HepG2 (cell line): ENCODE results near the gene ACOT8. TPM values are rescaled to one million over a fixed set of nuclear protein-coding genes. Genes with fewer than 3 reads are reported as not detected.

Source experiments
- CSRNP1 ChIP-seq: sonication (generic); formaldehyde crosslinking; IDR thresholded peaks from 2 replicates; pipeline ENCODE4 v1.8.1; 2023; ENCODE audit warnings: mild to moderate bottlenecking, missing genetic modification reagents
- DBP ChIP-seq: sonication (generic); formaldehyde crosslinking; IDR thresholded peaks from 2 replicates; pipeline ENCODE4 v1.4.0; 2020; ENCODE audit warnings: missing genetic modification reagents; ENCODE audit errors: not compliant biosample characterization
- FOSL1 ChIP-seq: sonication (generic); formaldehyde crosslinking; IDR thresholded peaks from 2 replicates; pipeline ENCODE4 v1.9.0; 2021; ENCODE audit warnings: missing genetic modification reagents, borderline replicate concordance
- GATA4 ChIP-seq: sonication (generic); IDR thresholded peaks from 2 replicates; pipeline ENCODE4 v1.6.1; 2016; ENCODE audit warnings: antibody characterized with exemption, low read depth, borderline replicate concordance
- HDAC2 ChIP-seq: sonication (generic); formaldehyde crosslinking; IDR thresholded peaks from 2 replicates; pipeline ENCODE4 v1.4.0; 2020; ENCODE audit warnings: missing genetic modification reagents
- HOXD1 ChIP-seq: sonication (generic); formaldehyde crosslinking; IDR thresholded peaks from 2 replicates; pipeline ENCODE4 v1.5.0; 2020; ENCODE audit warnings: missing genetic modification reagents
- IRF1 ChIP-seq: sonication (generic); formaldehyde crosslinking; IDR thresholded peaks from 2 replicates; pipeline ENCODE4 v1.4.0; 2020; ENCODE audit warnings: low read depth, mild to moderate bottlenecking, missing genetic modification reagents
- KAT2B ChIP-seq: fragments of 150-350 bp; IDR thresholded peaks from 2 replicates; pipeline ENCODE4 v1.6.1; 2014; ENCODE audit warnings: low read depth, low read length, borderline replicate concordance
- KDM1A ChIP-seq: IDR thresholded peaks from 2 replicates; pipeline ENCODE4 v1.6.1; 2016; ENCODE audit warnings: missing compliant biosample characterization
- MAFF ChIP-seq: IDR thresholded peaks from 2 replicates; pipeline ENCODE4 v1.6.1; 2011; ENCODE audit warnings: low read depth, low read length, improper control_type of control experiment
- PCBP2 ChIP-seq: fragments of 200-400 bp; formaldehyde crosslinking; optimal IDR thresholded peaks from 2 replicates; pipeline ENCODE3; 2018; ENCODE audit warnings: low read length, low read depth; ENCODE audit not compliant: poor library complexity, severe bottlenecking
- PTBP1 ChIP-seq: fragments of 200-400 bp; formaldehyde crosslinking; IDR thresholded peaks from 2 replicates; pipeline ENCODE4 v1.6.1; 2018; ENCODE audit warnings: low read length, low read depth; ENCODE audit not compliant: poor library complexity, severe bottlenecking
- REST ChIP-seq, 2 experiments: IDR thresholded peaks; 2 replicates each; pipeline ENCODE4 v1.6.1; 2011 to 2012; ENCODE audit warnings: low read length in 2 of 2, borderline replicate concordance in 1 of 2, low read depth in 1 of 2, mild to moderate bottlenecking in 1 of 2, moderate library complexity in 1 of 2
- REXO4 ChIP-seq: sonication (generic); formaldehyde crosslinking; IDR thresholded peaks from 2 replicates; pipeline ENCODE4 v1.8.0; 2022; ENCODE audit warnings: missing genetic modification reagents, mild to moderate bottlenecking, borderline replicate concordance
- TFDP1 ChIP-seq: IDR thresholded peaks from 2 replicates; pipeline ENCODE4 v1.6.1; 2016; ENCODE audit warnings: missing compliant biosample characterization, missing genetic modification reagents, borderline replicate concordance
- WIZ ChIP-seq: sonication (generic); formaldehyde crosslinking; IDR thresholded peaks from 2 replicates; pipeline ENCODE4 v1.5.1; 2020; ENCODE audit warnings: mild to moderate bottlenecking, missing genetic modification reagents
- XRCC5 ChIP-seq: fragments of 200-400 bp; formaldehyde crosslinking; optimal IDR thresholded peaks from 2 replicates; pipeline ENCODE3; 2017; ENCODE audit warnings: mild to moderate bottlenecking, low read length
- ZBTB7B ChIP-seq: sonication (generic); formaldehyde crosslinking; IDR thresholded peaks from 2 replicates; pipeline ENCODE4 v1.4.0; 2020; ENCODE audit warnings: missing genetic modification reagents
- ZNF317 ChIP-seq: sonication (generic); formaldehyde crosslinking; IDR thresholded peaks from 2 replicates; pipeline ENCODE4 v1.5.0; 2020; ENCODE audit warnings: mild to moderate bottlenecking, missing genetic modification reagents
- ZNF629 ChIP-seq: sonication (generic); formaldehyde crosslinking; conservative IDR thresholded peaks from 2 replicates; pipeline ENCODE4 v1.5.0; 2020; ENCODE audit warnings: missing genetic modification reagents
- ZSCAN12 ChIP-seq: sonication (generic); formaldehyde crosslinking; IDR thresholded peaks from 2 replicates; pipeline ENCODE4 v1.9.0; 2021; ENCODE audit warnings: mild to moderate bottlenecking, missing genetic modification reagents
- polyA plus RNA-seq, 8 experiments: library from polyadenylated mRNA; depleted of rRNA in 3 of 8; stranded (reverse) in 7 of 8; unstranded in 1 of 8; fragments of >200 nt; fragmentation: Illumina TruSeq in 4 of 8; extraction: Trizol in 4 of 8; gene quantifications; 2 replicates each; pipeline versions ENCODE4 v1.2.1 to v1.2.3, GENCODE V29; 2011 to 2016; ENCODE audit warnings: low read depth in 4 of 8, missing spikeins in 1 of 8, mixed read lengths in 1 of 8; ENCODE audit not compliant: insufficient read depth in 1 of 8
- total RNA-seq, 5 experiments: library from RNA; depleted of rRNA; stranded (reverse); fragments of >200 nt; fragmentation: Illumina TruSeq; extraction: Trizol; gene quantifications; 2 replicates each; pipeline ENCODE4 v1.2.3, GENCODE V29; 2016; ENCODE audit warnings: low read depth in 1 of 5

The ACOT8 gene
- total and polyA plus RNA-seq, 2 of the 13 experiments (the other 11 are each of a cell fraction or from before 2014, with no cell fraction given) = 31.4 to 45.5 TPM

GRCh38 chr20:45812157-45813005 lies 44.8 kb downstream of the ACOT8 start, which contains the start of gene UBE2C (continued):
- TF ChIP-seq ZSCAN12 (CRISPR knock-in tag) (no peak), HDAC2 (CRISPR knock-in tag) (peak; percentile 55; the same call in 1 of the 2 replicates), PCBP2 (no peak), KAT2B (no peak), KDM1A (no peak), MAFF (no peak), IRF1 (CRISPR knock-in tag) (no peak), PTBP1 (peak; percentile 42), CSRNP1 (CRISPR knock-in tag) (peak; percentile 98), REST (IDR thresholded peaks at IDR 0.05; ENCODE audit: borderline replicate concordance in 1 of 2, low read depth in 1 of 2, low read length in 2 of 2) (no peak), HOXD1 (CRISPR knock-in tag) (no peak), FOSL1 (CRISPR knock-in tag) (no peak), REXO4 (CRISPR knock-in tag) (0 out of 2 replicates have a peak, but pooled peaks have one; percentile 54), ZBTB7B (CRISPR knock-in tag) (no peak; the same call in 1 of the 2 replicates), GATA4 (no peak), ZNF629 (CRISPR knock-in tag) (no peak), TFDP1 (CRISPR knock-in tag) (peak; percentile 98), ZNF317 (no peak), XRCC5 (peak; percentile 34), DBP (CRISPR knock-in tag) (no peak), WIZ (no peak; the same call in 1 of the 2 replicates)
